Measurements from ENCODE around the gene ATG10. TPM values are rescaled to one million over a fixed set of nuclear protein-coding genes. Genes with fewer than 3 reads are reported as not detected.

The ATG10 gene
- total and polyA plus RNA-seq, 2 of the 13 experiments (the other 11 are each of a cell fraction or from before 2014, with no cell fraction given) = 2.0 to 5.7 TPM

DNA sequence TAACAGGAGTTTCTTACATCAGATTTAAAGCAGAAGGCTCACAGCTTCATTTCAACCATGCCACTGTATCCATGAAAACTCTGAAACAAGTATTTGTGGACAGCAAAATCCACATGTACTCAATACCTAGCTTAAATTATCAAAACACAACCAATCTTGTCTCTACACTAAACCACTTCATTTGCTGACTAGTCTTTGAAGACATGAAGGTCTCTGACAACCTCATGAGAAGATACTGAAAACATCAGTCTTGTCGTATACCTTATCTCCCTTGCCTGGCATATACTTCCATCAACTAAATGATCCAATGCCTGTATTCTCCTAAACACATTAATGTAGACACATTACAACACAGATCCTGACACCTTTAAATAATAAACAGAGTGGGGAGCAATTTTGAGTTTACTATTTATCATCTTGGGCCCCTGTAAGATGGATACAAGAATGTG lies 303.4 kb downstream of the ATG10 start:
- Histone ChIP-seq H2AFZ (ENCODE audit: low read length) (no peak overlapping the region), H3K9ac (ENCODE audit: insufficient read depth, low read depth, low read length) (no peak overlapping the region), H3K27me3 (ENCODE audit: control insufficient read depth in 1 of 2, insufficient read depth in 2 of 2, low read length in 2 of 2) (no peaks in the 10 kb centered on the region; a peak in 1 of 5 replicates), H3K4me2 (ENCODE audit: low read depth, low read length) (no peak overlapping the region), H3K36me3 (replicated peaks in 1 of 2; ENCODE audit: control insufficient read depth in 1 of 2, insufficient read depth in 2 of 2, low read length in 2 of 2) (peaks cover 11 to 23% of the 10 kb centered on the region in 2 experiments), H3K79me2 (ENCODE audit: insufficient read depth, low read length) (peaks cover 31% of the 10 kb centered on the region), H3K4me1 (ENCODE audit: insufficient read depth, low read length) (peaks cover 27% of the 10 kb centered on the region), H3K27ac (ENCODE audit: extremely low read length, insufficient read depth, low read length) (no peak overlapping the region), H3K9me3 (ENCODE audit: low read length) (no peaks in the 10 kb centered on the region), H3K4me3 (replicated peaks in 1 of 3; ENCODE audit: insufficient read depth in 1 of 3, low read depth in 2 of 3, low read length in 3 of 3) (no peak overlapping the region), H4K20me1 (ENCODE audit: insufficient read depth, low read length) (no peaks in the 10 kb centered on the region; the same call in 1 of the 2 replicates)
- BruUV-seq (replicated peaks) = no TSS peak
- intact Hi-C loops (cut with micrococcal nuclease; ENCODE audit: unreplicated experiment) (no loop called here), in situ Hi-C loops (cut with HindIII; ENCODE audit: extremely low pct_ligation_motif_present, low pct_unique_long_range_greater_than_20kb) (no loop called here)
- CTCF ChIA-PET (ENCODE audit: low intra/inter-chr PET ratio, low total read pairs) = no interaction called here
- no peak for DNase-seq (ENCODE audit: low spot score)
- POLR2A ChIA-PET = no interaction called here
- WGBS (ENCODE audit: low lambda C conversion rate) = 96% methylated on average over 1 of the region's 1 CpG
- ATAC-seq = no peak
- FAIRE-seq = no peak
- TF ChIP-seq PAF1 (CRISPR knock-in tag; IDR thresholded peaks at IDR 0.05) (peak; percentile 77; the same call in 1 of the 2 replicates), NRL (CRISPR knock-in tag; IDR thresholded peaks at IDR 0.05; ENCODE audit: borderline replicate concordance) (no peak), ZNF572 (CRISPR knock-in tag; IDR thresholded peaks at IDR 0.05) (no peak), POLR2AphosphoS5 (IDR thresholded peaks at IDR 0.05; ENCODE audit: low read depth, low read length) (peak; percentile 45), ZNF607 (CRISPR knock-in tag; IDR thresholded peaks at IDR 0.05; ENCODE audit: borderline replicate concordance) (no peak), ZNF775 (CRISPR knock-in tag; IDR thresholded peaks at IDR 0.05; ENCODE audit: borderline replicate concordance) (no peak), ZNF44 (CRISPR knock-in tag; IDR thresholded peaks at IDR 0.05) (no peak), ZNF672 (CRISPR knock-in tag; IDR thresholded peaks at IDR 0.05) (no peak), NFE2 (CRISPR knock-in tag; IDR thresholded peaks at IDR 0.05) (no peak), PCBP2 (optimal IDR thresholded peaks at IDR 0.05; ENCODE audit: low read depth, low read length, poor library complexity, severe bottlenecking) (no peak), RBFOX2 (IDR thresholded peaks at IDR 0.05; ENCODE audit: low read depth, low read length) (peak; percentile 50; the same call in 1 of the 2 replicates), POLR2AphosphoS2 (IDR thresholded peaks at IDR 0.05; ENCODE audit: low read depth, low read length) (peak; percentile 79; the same call in 1 of the 2 replicates), ZNF724P (CRISPR knock-in tag; IDR thresholded peaks at IDR 0.05; ENCODE audit: borderline replicate concordance) (no peak), POLR2A (IDR thresholded peaks at IDR 0.05; ENCODE audit: insufficient read depth in 1 of 2, low read depth in 2 of 2, low read length in 2 of 2) (peak in 1 of 2 experiments; percentile 53; a peak in 1 of 4 replicates)
- TF ChIP-seq, protein P1, sequence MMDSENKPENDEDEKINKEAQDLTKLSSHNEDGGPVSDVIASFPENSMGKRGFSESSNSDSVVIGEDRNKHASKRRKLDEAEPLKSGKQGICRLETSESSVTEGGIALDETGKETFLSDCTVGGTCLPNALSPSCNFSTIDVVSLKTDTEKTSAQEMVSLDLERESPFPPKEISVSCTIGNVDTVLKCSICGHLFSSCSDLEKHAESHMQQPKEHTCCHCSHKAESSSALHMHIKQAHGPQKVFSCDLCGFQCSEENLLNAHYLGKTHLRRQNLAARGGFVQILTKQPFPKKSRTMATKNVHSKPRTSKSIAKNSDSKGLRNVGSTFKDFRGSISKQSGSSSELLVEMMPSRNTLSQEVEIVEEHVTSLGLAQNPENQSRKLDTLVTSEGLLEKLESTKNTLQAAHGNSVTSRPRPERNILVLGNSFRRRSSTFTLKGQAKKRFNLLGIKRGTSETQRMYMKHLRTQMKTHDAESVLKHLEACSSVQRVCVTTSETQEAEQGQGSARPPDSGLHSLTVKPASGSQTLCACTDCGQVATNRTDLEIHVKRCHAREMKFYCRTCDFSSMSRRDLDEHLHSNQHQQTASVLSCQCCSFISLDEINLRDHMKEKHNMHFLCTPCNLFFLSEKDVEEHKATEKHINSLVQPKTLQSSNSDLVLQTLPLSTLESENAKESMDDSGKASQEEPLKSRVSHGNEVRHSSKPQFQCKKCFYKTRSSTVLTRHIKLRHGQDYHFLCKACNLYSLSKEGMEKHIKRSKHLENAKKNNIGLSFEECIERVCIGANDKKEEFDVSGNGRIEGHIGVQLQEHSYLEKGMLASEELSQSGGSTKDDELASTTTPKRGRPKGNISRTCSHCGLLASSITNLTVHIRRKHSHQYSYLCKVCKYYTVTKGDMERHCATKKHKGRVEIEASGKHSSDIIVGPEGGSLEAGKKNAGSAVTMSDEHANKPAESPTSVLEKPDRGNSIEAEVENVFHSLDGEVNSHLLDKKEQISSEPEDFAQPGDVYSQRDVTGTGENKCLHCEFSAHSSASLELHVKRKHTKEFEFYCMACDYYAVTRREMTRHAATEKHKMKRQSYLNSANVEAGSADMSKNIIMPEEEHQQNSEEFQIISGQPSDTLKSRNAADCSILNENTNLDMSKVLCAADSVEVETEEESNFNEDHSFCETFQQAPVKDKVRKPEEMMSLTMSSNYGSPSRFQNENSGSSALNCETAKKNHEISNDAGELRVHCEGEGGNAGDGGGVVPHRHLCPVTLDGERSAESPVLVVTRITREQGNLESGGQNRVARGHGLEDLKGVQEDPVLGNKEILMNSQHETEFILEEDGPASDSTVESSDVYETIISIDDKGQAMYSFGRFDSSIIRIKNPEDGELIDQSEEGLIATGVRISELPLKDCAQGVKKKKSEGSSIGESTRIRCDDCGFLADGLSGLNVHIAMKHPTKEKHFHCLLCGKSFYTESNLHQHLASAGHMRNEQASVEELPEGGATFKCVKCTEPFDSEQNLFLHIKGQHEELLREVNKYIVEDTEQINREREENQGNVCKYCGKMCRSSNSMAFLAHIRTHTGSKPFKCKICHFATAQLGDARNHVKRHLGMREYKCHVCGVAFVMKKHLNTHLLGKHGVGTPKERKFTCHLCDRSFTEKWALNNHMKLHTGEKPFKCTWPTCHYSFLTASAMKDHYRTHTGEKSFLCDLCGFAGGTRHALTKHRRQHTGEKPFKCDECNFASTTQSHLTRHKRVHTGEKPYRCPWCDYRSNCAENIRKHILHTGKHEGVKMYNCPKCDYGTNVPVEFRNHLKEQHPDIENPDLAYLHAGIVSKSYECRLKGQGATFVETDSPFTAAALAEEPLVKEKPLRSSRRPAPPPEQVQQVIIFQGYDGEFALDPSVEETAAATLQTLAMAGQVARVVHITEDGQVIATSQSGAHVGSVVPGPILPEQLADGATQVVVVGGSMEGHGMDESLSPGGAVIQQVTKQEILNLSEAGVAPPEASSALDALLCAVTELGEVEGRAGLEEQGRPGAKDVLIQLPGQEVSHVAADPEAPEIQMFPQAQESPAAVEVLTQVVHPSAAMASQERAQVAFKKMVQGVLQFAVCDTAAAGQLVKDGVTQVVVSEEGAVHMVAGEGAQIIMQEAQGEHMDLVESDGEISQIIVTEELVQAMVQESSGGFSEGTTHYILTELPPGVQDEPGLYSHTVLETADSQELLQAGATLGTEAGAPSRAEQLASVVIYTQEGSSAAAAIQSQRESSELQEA (CRISPR knock-in tag; IDR thresholded peaks at IDR 0.05; ENCODE audit: not compliant biosample characterization) = no peak
- TF ChIP-seq, protein P2, sequence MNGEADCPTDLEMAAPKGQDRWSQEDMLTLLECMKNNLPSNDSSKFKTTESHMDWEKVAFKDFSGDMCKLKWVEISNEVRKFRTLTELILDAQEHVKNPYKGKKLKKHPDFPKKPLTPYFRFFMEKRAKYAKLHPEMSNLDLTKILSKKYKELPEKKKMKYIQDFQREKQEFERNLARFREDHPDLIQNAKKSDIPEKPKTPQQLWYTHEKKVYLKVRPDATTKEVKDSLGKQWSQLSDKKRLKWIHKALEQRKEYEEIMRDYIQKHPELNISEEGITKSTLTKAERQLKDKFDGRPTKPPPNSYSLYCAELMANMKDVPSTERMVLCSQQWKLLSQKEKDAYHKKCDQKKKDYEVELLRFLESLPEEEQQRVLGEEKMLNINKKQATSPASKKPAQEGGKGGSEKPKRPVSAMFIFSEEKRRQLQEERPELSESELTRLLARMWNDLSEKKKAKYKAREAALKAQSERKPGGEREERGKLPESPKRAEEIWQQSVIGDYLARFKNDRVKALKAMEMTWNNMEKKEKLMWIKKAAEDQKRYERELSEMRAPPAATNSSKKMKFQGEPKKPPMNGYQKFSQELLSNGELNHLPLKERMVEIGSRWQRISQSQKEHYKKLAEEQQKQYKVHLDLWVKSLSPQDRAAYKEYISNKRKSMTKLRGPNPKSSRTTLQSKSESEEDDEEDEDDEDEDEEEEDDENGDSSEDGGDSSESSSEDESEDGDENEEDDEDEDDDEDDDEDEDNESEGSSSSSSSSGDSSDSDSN (CRISPR knock-in tag; IDR thresholded peaks at IDR 0.05) = no peak
